Mesothelial cell of epicardium (in vitro differentiated cells): ENCODE measurements around the gene RAC3. TPM values are rescaled to one million over a fixed set of nuclear protein-coding genes. Genes with fewer than 3 reads are reported as not detected.
A peak's percentile ranks its signal among the peaks of the same experiment; 100 is the strongest.

Experiments
- DNase-seq, 2 experiments: peaks; one replicate each; pipeline ENCODE4 v3.0.0; 2021; ENCODE audit warnings: low spot score in 2 of 2; ENCODE audit not compliant: unreplicated experiment in 2 of 2
- H3K27ac Mint-ChIP-seq: 2 replicates; pipeline ENCODE4 v1.8.0; 2021; ENCODE audit warnings: mixed read lengths
- H3K27me3 Mint-ChIP-seq: 2 replicates; pipeline ENCODE4 v1.8.0; 2021; ENCODE audit warnings: low read depth, mixed read lengths
- H3K36me3 Mint-ChIP-seq: 2 replicates; pipeline ENCODE4 v1.8.0; 2021; ENCODE audit warnings: mixed read lengths
- H3K4me1 Mint-ChIP-seq: 2 replicates; pipeline ENCODE4 v1.8.0; 2021; ENCODE audit warnings: mixed read lengths
- H3K4me3 Mint-ChIP-seq: 2 replicates; pipeline ENCODE4 v1.8.0; 2021; ENCODE audit warnings: mild to moderate bottlenecking, moderate library complexity, mixed read lengths
- H3K9me3 Mint-ChIP-seq: 2 replicates; pipeline ENCODE4 v1.8.0; 2021; ENCODE audit warnings: mixed read lengths
- total RNA-seq: library from RNA; stranded (reverse); gene quantifications from 3 replicates; pipeline ENCODE4 v1.2.1, GENCODE V29; 2021
- TF ChIP-seq, protein P1 (sequence below): fragments of 200-600 bp; sonication (generic); IDR thresholded peaks from one replicate; pipeline ENCODE4 v1.5.0; 2021; ENCODE audit warnings: antibody characterized with exemption; ENCODE audit not compliant: unreplicated experiment

Gene RAC3
- total RNA-seq, 1 donor from 2014 or later, result 34.6 TPM

DNA sequence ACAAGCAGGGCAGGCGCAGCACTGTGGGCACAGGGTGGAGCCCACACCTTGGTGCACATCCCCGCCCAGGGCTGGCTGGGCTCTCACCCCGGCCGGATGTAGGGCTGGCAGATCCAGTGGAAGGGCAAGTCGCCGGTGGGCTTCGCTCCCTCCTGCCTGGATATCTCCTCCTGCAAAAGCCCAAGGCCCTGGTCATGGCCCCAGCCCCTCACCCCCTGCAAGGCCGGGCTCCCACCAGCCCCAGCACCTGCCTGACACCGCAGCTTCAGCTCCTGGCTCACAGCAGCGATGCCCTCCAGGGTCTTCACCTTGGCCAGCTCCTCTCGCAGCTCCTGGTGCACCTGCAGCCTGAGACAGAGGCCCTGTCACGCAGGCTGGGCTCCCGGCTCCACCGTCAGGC lies 29.1 kb downstream of the RAC3 start:
- no peak overlapping the region for H3K4me3 Mint-ChIP-seq
- DNase-seq, result no peak
- H3K9me3 Mint-ChIP-seq, result no peaks in the 10 kb centered on the region
- H3K4me1 Mint-ChIP-seq, result no peaks in the 10 kb centered on the region
- TF ChIP-seq, protein P1, sequence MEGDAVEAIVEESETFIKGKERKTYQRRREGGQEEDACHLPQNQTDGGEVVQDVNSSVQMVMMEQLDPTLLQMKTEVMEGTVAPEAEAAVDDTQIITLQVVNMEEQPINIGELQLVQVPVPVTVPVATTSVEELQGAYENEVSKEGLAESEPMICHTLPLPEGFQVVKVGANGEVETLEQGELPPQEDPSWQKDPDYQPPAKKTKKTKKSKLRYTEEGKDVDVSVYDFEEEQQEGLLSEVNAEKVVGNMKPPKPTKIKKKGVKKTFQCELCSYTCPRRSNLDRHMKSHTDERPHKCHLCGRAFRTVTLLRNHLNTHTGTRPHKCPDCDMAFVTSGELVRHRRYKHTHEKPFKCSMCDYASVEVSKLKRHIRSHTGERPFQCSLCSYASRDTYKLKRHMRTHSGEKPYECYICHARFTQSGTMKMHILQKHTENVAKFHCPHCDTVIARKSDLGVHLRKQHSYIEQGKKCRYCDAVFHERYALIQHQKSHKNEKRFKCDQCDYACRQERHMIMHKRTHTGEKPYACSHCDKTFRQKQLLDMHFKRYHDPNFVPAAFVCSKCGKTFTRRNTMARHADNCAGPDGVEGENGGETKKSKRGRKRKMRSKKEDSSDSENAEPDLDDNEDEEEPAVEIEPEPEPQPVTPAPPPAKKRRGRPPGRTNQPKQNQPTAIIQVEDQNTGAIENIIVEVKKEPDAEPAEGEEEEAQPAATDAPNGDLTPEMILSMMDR, result no peak
- H3K36me3 Mint-ChIP-seq, result peaks cover 5% of the 10 kb centered on the region
- no peak overlapping the region for H3K27ac Mint-ChIP-seq
- H3K27me3 Mint-ChIP-seq, result no peaks in the 10 kb centered on the region

DNA sequence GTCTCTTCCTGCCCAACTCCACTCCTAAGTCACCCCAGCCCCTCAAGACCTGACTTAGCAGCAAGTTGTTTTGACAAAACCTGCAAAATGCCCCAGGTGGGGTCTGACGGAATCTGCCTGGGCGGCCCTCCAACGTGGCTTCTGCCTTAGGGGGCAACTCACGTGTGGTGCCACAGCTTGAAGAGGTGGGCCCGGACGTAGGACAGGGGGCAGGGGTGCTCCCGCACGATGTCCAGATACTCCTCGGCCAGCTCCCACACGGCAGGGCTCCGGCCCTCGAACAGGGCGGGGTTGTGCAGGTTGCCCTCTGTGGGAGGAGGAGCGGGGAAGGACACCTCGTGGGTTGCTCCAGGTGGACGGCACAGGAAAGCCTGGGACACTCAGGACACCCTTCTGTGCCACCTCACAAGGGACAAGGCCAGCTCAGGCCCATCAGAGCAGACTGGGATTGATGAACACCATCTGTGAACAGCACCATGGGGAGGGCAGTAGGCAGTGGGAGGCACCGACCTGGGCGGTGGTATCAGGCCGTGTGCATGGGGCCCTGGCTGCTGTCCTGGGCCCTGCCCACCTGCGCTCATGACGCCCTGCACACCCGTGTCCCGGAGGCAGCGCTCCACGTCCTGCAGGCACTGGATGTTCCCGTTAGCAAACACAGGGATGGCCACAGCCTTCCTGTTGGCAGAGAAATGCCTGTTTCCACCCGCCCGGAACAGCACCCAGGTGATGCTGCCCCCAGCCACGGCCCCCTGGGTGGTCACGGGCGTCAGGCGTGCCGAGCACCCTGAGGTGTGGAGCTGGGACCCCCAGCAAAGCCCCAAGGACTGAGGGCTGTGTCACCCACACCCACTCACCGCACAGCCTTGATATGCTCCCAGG lies 29.8 kb downstream of the RAC3 start:
- Mint-ChIP-seq H3K4me3 (no peak overlapping the region), H3K27me3 (no peaks in the 10 kb centered on the region), H3K9me3 (no peaks in the 10 kb centered on the region), H3K4me1 (no peaks in the 10 kb centered on the region), H3K36me3 (peaks cover 5% of the 10 kb centered on the region), H3K27ac (no peak overlapping the region)
- TF ChIP-seq, protein P1, result no peak
- no peak for DNase-seq

DNA sequence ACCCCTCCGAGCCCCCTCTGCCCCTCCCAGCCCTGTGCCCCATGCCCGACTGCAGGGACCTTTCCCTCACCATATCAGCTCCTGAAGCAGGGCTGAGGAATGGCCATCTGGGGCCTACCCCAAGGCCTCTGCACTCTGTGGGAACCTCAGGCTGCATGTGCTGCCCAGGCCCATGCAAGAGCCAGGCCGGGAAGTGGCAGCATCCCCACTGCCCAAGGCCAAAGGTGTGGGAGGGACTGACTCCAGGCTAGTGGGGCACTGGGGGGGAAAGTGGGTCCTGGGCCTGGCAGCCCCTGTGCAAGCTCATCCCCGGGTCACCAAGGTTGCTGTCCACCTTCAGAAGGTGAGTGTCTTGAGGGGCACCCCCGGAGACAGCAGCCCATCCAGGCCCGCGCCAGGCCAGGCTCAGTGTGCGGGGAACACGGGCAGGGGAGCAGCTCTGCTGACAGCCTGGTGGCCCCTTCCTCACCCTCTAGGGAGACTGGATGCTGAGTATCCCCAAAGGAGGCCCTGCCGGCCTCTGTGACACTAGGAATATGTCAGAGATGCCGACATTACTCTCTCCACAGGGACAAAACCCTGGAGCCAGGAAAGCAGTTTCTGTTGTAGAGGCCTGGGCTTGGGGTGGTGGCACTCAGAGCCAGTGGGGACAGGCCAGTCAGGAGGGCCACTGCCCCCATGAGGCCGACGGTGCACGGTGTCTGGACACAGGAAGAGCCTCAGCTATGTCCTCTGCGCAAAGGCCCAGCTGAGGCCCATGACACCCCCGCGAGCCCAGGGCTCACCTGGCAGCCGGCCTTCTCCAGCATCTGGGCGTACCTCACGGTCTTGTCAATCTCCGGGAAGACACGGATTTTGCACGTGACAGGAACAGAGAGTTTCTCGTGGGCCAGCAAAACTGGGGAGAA lies 30.9 kb downstream of the RAC3 start:
- TF ChIP-seq, protein P1, result no peak
- Mint-ChIP-seq H3K27ac (no peak overlapping the region), H3K4me1 (no peaks in the 10 kb centered on the region), H3K36me3 (peaks cover 5% of the 10 kb centered on the region), H3K4me3 (peak overlapping the region; percentile 8), H3K27me3 (no peaks in the 10 kb centered on the region), H3K9me3 (no peaks in the 10 kb centered on the region)
- DNase-seq, result no peak

DNA sequence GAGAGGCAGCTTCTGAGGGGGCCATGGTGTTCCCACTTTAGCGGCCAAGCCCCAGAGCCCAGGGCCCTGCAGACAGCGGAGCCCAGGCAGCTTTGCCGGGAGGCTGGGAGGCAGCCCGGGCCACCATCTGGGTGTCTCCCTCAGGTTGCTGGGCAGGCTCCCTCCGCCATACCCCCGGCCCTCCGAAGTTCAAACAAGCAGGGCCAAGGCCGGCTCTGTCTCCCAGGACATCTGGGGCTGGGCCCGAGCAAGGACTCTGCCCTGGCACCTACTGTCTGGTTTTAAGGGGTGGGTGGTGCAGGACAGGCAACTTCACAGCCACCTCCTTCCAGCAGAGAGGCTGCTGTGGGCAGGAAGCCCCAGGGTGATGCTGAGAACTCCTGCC lies 31.5 kb downstream of the RAC3 start:
- H3K27ac Mint-ChIP-seq, result no peak overlapping the region
- peaks cover 4% of the 10 kb centered on the region for H3K36me3 Mint-ChIP-seq
- TF ChIP-seq, protein P1, result no peak
- DNase-seq, result no peak
- no peaks in the 10 kb centered on the region for H3K4me1 Mint-ChIP-seq
- no peaks in the 10 kb centered on the region for H3K27me3 Mint-ChIP-seq
- no peaks in the 10 kb centered on the region for H3K9me3 Mint-ChIP-seq
- H3K4me3 Mint-ChIP-seq, result no peak overlapping the region

DNA sequence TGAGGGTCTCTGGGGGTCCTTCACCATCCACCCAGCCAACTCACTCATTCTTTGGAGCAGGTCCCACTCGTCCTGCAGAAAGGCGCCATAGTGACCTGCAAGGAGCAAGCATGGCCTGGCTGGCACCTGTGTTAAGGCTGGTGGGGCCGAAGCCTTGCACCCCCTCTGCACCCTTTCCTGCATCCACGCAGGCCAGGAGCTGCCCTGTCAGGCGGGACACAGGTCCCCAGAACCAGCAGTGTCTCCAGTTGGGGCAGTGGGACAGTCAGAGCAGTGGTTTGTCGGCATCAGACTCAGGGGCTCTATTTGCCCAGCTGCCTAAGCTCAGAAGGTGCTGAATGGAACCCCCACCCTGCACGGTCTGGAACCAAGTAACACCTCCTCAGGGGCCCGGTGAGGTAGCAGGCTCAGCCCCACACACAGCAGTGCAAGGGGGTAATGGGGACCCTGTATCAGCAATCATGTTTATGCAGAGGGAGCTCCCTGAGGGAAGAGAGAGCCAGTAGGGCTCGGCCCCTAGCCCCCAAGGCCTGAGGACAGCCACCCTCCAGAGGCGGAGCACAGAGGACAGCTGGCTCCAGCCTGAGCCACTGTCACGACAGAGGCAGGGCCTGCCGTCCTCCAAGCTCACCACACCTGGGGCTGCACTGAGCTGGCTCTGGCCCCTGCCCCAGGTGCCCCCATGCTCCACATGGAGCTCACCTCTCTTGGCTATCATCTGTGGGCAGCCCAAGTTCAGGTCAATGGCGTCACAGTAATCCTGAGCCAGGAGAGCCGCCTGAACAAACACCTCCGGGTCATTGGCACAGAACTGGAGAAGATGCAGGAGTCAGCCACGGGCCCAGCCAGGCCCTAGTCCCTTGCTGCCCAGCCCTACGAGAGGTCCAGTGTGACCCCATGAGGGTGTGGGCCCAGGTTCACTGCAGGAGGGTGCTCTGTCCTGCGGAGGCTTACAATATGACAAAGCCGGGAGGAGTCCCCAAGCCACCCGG lies 32.2 kb downstream of the RAC3 start:
- no peaks in the 10 kb centered on the region for H3K9me3 Mint-ChIP-seq
- no peak overlapping the region for H3K27ac Mint-ChIP-seq
- H3K4me1 Mint-ChIP-seq, result no peaks in the 10 kb centered on the region
- no peak for DNase-seq
- H3K27me3 Mint-ChIP-seq, result no peaks in the 10 kb centered on the region
- peaks cover 4% of the 10 kb centered on the region for H3K36me3 Mint-ChIP-seq
- TF ChIP-seq, protein P1, result no peak
- peak overlapping the region; percentile 64 for H3K4me3 Mint-ChIP-seq
